Right atrium auricular region (tissue), 2 donors: Measurements from ENCODE around the gene C1orf122. TPM values are rescaled to one million over a fixed set of nuclear protein-coding genes. Genes with fewer than 3 reads are reported as not detected.

Source experiments
- DNase-seq: peaks from one replicate; pipeline ENCODE4 v3.0.0-alpha.2; 2019; ENCODE audit warnings: low spot score
- H3K27ac ChIP-seq, 2 donors: fragments of 200-600 bp; sonication (generic); 1 replicate in 1 of 2; 2 replicates in 1 of 2; pipeline ENCODE4 v1.5.1; 2016 to 2019
- H3K27me3 ChIP-seq, 2 donors: fragments of 200-600 bp; sonication (generic); one replicate each; pipeline versions ENCODE4 v1.5.1 to v1.6.0; 2017 to 2019
- H3K36me3 ChIP-seq: fragments of 200-600 bp; sonication (generic); one replicate; pipeline ENCODE4 v1.5.1; 2016
- H3K4me1 ChIP-seq, 2 donors: fragments of 200-600 bp; sonication (generic); one replicate each; pipeline versions ENCODE4 v1.5.1 to v1.6.0; 2017 to 2019
- H3K4me3 ChIP-seq, 2 donors: fragments of 200-600 bp; sonication (generic); 1 replicate in 1 of 2; 2 replicates in 1 of 2; pipeline ENCODE4 v1.5.1; 2017 to 2019; ENCODE audit warnings: mild to moderate bottlenecking in 1 of 2, moderate library complexity in 1 of 2
- H3K9me3 ChIP-seq, 2 donors: fragments of 200-600 bp; sonication (generic); one replicate each; pipeline ENCODE4 v1.5.1; 2019
- CTCF ChIP-seq, 2 donors: fragments of 200-600 bp; sonication (generic); IDR thresholded peaks; one replicate each; pipeline ENCODE4 v1.5.1; 2019; ENCODE audit warnings: antibody characterized with exemption in 2 of 2
- total RNA-seq, 2 donors: library from RNA; depleted of rRNA; stranded (reverse); fragments of >200 nt; gene quantifications; one replicate each; pipeline ENCODE4 v1.1.0, GENCODE V29; 2016

C1orf122 gene
- total RNA-seq, 2 donors from 2014 or later, result 71.5 to 89.3 TPM

DNA sequence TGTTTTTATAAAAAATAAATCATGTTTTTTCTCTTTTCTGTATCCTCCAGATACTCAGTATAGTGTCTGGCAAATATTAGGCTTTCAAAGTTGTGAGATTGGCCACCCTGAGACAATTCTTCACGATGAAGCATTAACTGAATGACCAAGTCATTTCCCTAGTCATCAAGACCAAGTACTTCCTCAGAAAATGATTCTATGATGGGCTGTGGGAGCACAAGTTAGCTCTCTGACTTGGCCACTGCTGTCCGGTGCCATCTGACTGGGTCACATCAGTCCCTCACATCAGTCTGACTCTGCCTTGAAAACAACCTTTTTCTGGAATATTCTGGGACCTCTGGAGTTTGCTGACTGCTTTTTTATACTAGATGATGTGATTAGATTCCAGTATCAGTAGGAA lies 13.9 kb downstream of the C1orf122 start:
- no peak for TF ChIP-seq CTCF (IDR thresholded peaks at IDR 0.05)
- H3K4me1 ChIP-seq, result no peaks in the 10 kb centered on the region
- no peaks in the 10 kb centered on the region for H3K27me3 ChIP-seq
- no peaks in the 10 kb centered on the region for H3K9me3 ChIP-seq
- no peak overlapping the region for H3K4me3 ChIP-seq
- H3K36me3 ChIP-seq, result peaks cover 56% of the 10 kb centered on the region
- no peak for DNase-seq
- H3K27ac ChIP-seq, result no peak overlapping the region

DNA sequence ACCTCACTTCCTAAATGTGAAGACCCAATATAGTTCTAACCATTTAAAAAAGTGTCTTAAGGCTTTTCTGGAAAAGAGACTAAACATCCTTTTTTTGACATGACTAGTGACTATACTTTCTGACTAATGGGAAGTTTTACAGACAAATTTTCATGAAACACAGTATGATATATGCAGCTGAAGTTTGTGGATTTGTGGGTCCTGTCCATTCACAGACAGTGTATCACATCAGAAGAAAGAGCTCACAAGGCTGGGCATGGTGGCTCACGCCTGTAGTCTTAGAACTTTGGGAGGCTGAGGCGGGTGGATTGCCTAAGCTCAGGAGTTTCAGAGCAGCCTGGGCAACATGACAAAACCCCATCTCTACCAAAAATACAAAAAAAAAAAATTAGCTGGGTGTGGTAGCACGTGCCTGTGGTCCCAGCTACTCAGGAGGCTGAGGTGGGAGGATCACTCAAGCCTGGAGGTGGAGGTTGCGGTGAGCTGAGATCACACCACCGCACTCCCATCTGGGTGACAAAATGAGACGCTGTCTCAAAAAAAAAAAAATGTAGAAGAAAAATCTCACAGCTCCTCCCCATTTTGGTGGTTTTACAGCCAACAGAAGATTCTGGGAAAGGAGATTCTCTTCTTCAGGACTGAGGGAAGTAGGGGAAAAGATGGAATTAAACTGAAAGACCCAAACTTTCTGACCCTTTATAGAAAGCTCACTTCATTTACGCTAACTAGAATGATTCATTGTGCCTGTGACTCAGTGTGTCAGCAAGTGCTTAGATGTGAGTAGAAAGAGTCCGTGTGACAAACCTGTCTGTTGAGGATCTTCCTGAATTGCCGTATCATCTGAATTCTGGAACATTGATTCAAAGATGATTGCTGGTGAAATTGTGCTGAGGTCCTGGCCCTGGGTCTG lies 15.6 kb downstream of the C1orf122 start:
- Histone ChIP-seq H3K4me3 (no peak overlapping the region), H3K4me1 (no peaks in the 10 kb centered on the region), H3K9me3 (no peaks in the 10 kb centered on the region), H3K36me3 (peaks cover 45% of the 10 kb centered on the region), H3K27ac (no peak overlapping the region), H3K27me3 (no peaks in the 10 kb centered on the region)
- no peak for DNase-seq
- no peak for TF ChIP-seq CTCF (IDR thresholded peaks at IDR 0.05)

- H3K27me3 ChIP-seq, result no peaks in the 10 kb centered on the region
- H3K27ac ChIP-seq, result no peak overlapping the region
- DNase-seq, result no peak
- no peaks in the 10 kb centered on the region for H3K4me1 ChIP-seq
- TF ChIP-seq CTCF (IDR thresholded peaks at IDR 0.05), result no peak
- peaks cover 41% of the 10 kb centered on the region for H3K36me3 ChIP-seq
- H3K4me3 ChIP-seq, result no peak overlapping the region
- H3K9me3 ChIP-seq, result no peaks in the 10 kb centered on the region
Measured at GRCh38 chr1:37824001-37824400, 16.4 kb downstream of the C1orf122 start.

DNA sequence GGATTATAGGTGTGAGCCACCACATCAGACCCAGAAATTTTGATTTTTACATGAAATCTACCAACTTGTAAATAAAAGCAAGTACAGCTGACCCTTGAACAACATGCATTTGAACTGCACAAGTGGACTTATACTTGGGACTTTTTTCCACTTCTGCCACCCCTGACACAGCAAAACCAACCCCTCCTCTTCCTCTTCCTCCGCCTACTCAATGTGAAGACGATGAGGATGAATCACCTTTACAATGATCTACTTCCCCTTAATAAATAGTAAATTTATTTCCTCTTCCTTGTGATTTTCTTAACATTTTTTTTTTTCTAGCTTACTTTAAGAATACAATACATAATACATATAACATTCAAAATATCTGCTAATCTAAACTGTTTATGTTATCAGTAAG lies 17.9 kb downstream of the C1orf122 start:
- Histone ChIP-seq H3K27me3 (no peaks in the 10 kb centered on the region), H3K9me3 (no peaks in the 10 kb centered on the region), H3K27ac (no peak overlapping the region), H3K4me1 (no peaks in the 10 kb centered on the region), H3K4me3 (no peak overlapping the region), H3K36me3 (peaks cover 31% of the 10 kb centered on the region)
- no peak for TF ChIP-seq CTCF (IDR thresholded peaks at IDR 0.05)
- DNase-seq, result no peak

GRCh38 chr1:37828410-37829074 lies 21.0 kb downstream of the C1orf122 start:
- peaks cover 31% of the 10 kb centered on the region for H3K36me3 ChIP-seq
- DNase-seq, result no peak

More at GRCh38 chr1:37828410-37829074, 21.0 kb downstream of the C1orf122 start:
- Histone ChIP-seq H3K27me3 (no peaks in the 10 kb centered on the region), H3K9me3 (no peaks in the 10 kb centered on the region), H3K4me3 (no peak overlapping the region), H3K4me1 (no peaks in the 10 kb centered on the region), H3K27ac (no peak overlapping the region)
- TF ChIP-seq CTCF (IDR thresholded peaks at IDR 0.05), result no peak
